ENCODE results near the gene ATP6V0D1.

Gene ATP6V0D1

GRCh38 chr16:67462279-67462655 is 18.7 kb downstream of the ATP6V0D1 start (continued):
- TF ChIP-seq SP2 (tag by site-specific recombination; IDR thresholded peaks at IDR 0.05), result no peak
- no peak for TF ChIP-seq ZNF510 (tag by site-specific recombination; IDR thresholded peaks at IDR 0.05; ENCODE audit: insufficient replicate concordance)
- TF ChIP-seq ZNF148 (tag by site-specific recombination; IDR thresholded peaks at IDR 0.05; ENCODE audit: borderline replicate concordance), result no peak
- TF ChIP-seq ZXDB (tag by site-specific recombination; IDR thresholded peaks at IDR 0.05), result no peak
- TF ChIP-seq GLIS2 (tag by site-specific recombination; IDR thresholded peaks at IDR 0.05), result no peak
- no peak for TF ChIP-seq ZNF654 (tag by site-specific recombination; IDR thresholded peaks at IDR 0.05; ENCODE audit: low read depth)

GRCh38 chr16:67461600-67462278 is 19.2 kb downstream of the ATP6V0D1 start:
- Histone ChIP-seq H3K4me1 (ENCODE audit: control insufficient read depth, insufficient read depth, low read length) (no peaks in the 10 kb centered on the region), H3K27ac (ENCODE audit: extremely low read depth, low read depth, low read length) (no peak overlapping the region), H3K36me3 (ENCODE audit: control insufficient read depth in 2 of 2, insufficient read depth in 1 of 2, low read length in 2 of 2) (peaks cover 0 to 25% of the 10 kb centered on the region in 2 experiments; a peak in 1 of 3 replicates), H3K9me3 (ENCODE audit: control insufficient read depth, insufficient read depth, low read depth, low read length) (no peaks in the 10 kb centered on the region), H3K4me3 (ENCODE audit: low read depth, low read length) (no peak overlapping the region)
- POLR2A ChIA-PET, result no interaction called here
- CTCF ChIA-PET, result interaction anchor here (0.6 to 8.4 kb wide), 4 partner anchors 12 to 507 kb away, joined by 3 to 99 read pairs (median 3); no protein-coding TSS in a partner anchor
- no peak for TF ChIP-seq ZSCAN30 (tag by site-specific recombination; IDR thresholded peaks at IDR 0.05)
- peak; percentile 90 for TF ChIP-seq KLF1 (tag by site-specific recombination; IDR thresholded peaks at IDR 0.05)

GRCh38 chr16:67460961-67461360 is 20.0 kb downstream of the ATP6V0D1 start:
- H3K4me3 ChIP-seq (ENCODE audit: low read depth, low read length), result no peak overlapping the region
- no peaks in the 10 kb centered on the region for H3K9me3 ChIP-seq (ENCODE audit: control insufficient read depth, insufficient read depth, low read depth, low read length)
- POLR2A ChIA-PET, result no interaction called here
- TF ChIP-seq ZNF777 (tag by site-specific recombination; IDR thresholded peaks at IDR 0.05; ENCODE audit: borderline replicate concordance), result no peak
- no peak for TF ChIP-seq GLI4 (tag by site-specific recombination; IDR thresholded peaks at IDR 0.05)
- no peak for TF ChIP-seq ZNF571 (tag by site-specific recombination; IDR thresholded peaks at IDR 0.05)
- TF ChIP-seq ZNF404 (tag by site-specific recombination; IDR thresholded peaks at IDR 0.05), result no peak
- no peak for TF ChIP-seq ZNF843 (tag by site-specific recombination; IDR thresholded peaks at IDR 0.05)
- TF ChIP-seq REST (tag by site-specific recombination; IDR thresholded peaks at IDR 0.05), result no peak
- no peak for TF ChIP-seq ZNF473 (tag by site-specific recombination; IDR thresholded peaks at IDR 0.05)
- CTCF ChIA-PET, result interaction anchor here (1.2 to 8.4 kb wide), 2 partner anchors 15 to 35 kb away, joined by 5 to 99 read pairs; no protein-coding TSS in a partner anchor
- H3K27ac ChIP-seq (ENCODE audit: extremely low read depth, low read depth, low read length), result no peak overlapping the region
- H3K4me1 ChIP-seq (ENCODE audit: control insufficient read depth, insufficient read depth, low read length), result no peaks in the 10 kb centered on the region
- peaks cover 0 to 25% of the 10 kb centered on the region in 2 experiments; a peak in 1 of 3 replicates for H3K36me3 ChIP-seq (ENCODE audit: control insufficient read depth in 2 of 2, insufficient read depth in 1 of 2, low read length in 2 of 2)
